Right cardiac atrium (tissue), 5 donors: ENCODE results near the gene SMARCE1. TPM values are rescaled to one million over a fixed set of nuclear protein-coding genes. Genes with fewer than 3 reads are reported as not detected.

ENCODE experiments used
- ATAC-seq, 2 donors: fragments of 200-7000 bp; cut with Tn5 transposase; one replicate each; pipeline versions ENCODE4 v1.8.0 to v1.9.1; 2020; ENCODE audit warnings: moderate library complexity in 2 of 2, mild to moderate bottlenecking in 1 of 2
- DNase-seq, 3 donors: peaks; one replicate each; pipeline ENCODE4 v3.0.0-alpha.2; 2020
- H3K27ac ChIP-seq: one replicate; pipeline ENCODE4 v1.5.1; 2013; ENCODE audit warnings: mild to moderate bottlenecking, low read length, control low read depth, moderate library complexity
- H3K27me3 ChIP-seq: one replicate; pipeline ENCODE4 v1.6.1; 2013; ENCODE audit not compliant: control insufficient read depth, insufficient read depth
- H3K4me1 ChIP-seq: one replicate; pipeline ENCODE4 v1.6.1; 2013; ENCODE audit warnings: low read length; ENCODE audit not compliant: control insufficient read depth, insufficient read depth
- H3K4me3 ChIP-seq: one replicate; pipeline ENCODE4 v1.5.1; 2013; ENCODE audit warnings: low read length, control low read depth
- H3K9me3 ChIP-seq: one replicate; pipeline ENCODE4 v1.6.1; 2013; ENCODE audit warnings: low read length; ENCODE audit not compliant: control insufficient read depth
- WGBS: extraction: QIAGEN DNeasy Blood & Tissue Kit; methylation state at CpG from one replicate; pipeline ENCODE4 v1.1.7; 2013; 5-methylcytosine and 5-hydroxymethylcytosine counted together
- intact Hi-C, 4 donors: fragments of 100-400 bp; cut with DNase I; formaldehyde crosslinking; loops; one replicate each; pipeline versions ENCODE4 v1.11.0 to v1.14.0; 2022 to 2023
- polyA plus RNA-seq: library from polyadenylated mRNA; stranded (reverse); fragments of 200-250 nt; gene quantifications from one replicate; pipeline ENCODE4 v1.2.3, GENCODE V29; 2013
- total RNA-seq, 4 donors: library from RNA; stranded (reverse); fragmentation: NEBNext Ultra II Directional; extraction: Animal tissue kit (Norgen Biotek cat#: 25700); gene quantifications; one replicate each; pipeline ENCODE4 v1.2.1, GENCODE V29; 2021
- donor health status: healthy with polysubstance abuse.
- donor health status: DM: no; HTN: yes; CAD: no.
- donor health status: DM: no; HTN: no; CAD: no.
- donor health status: DM: no; HTN: yes; CAD: no; lungs with severe emphysema.
- donor health status: DM: yes; HTN: yes; CAD: no.

SMARCE1 gene
- total and polyA plus RNA-seq, 5 donors: 51.8 to 72.0 (median 71.0) TPM

- Histone ChIP-seq H3K4me3 (no peak overlapping the region), H3K27me3 (no peaks in the 10 kb centered on the region), H3K4me1 (no peaks in the 10 kb centered on the region), H3K9me3 (no peaks in the 10 kb centered on the region), H3K27ac (no peak overlapping the region)
- ATAC-seq: no peak
- intact Hi-C loops: loop anchor here in 1 of 4 donors (10.0 kb wide), 1 partner anchor 184 kb away; the partner anchor contains the start of gene KRT28
- 77% methylated on average over 2 of the region's 2 CpGs for WGBS
- DNase-seq: no peak
Observed at GRCh38 chr17:40610359-40610758, 37.3 kb downstream of the SMARCE1 start.

GRCh38 chr17:40608061-40608581 is 39.5 kb downstream of the SMARCE1 start:
- no peak for ATAC-seq
- Histone ChIP-seq H3K4me3 (no peak overlapping the region), H3K4me1 (no peaks in the 10 kb centered on the region), H3K27ac (no peak overlapping the region), H3K9me3 (no peaks in the 10 kb centered on the region), H3K27me3 (no peaks in the 10 kb centered on the region)
- 74% methylated on average over 6 of the region's 6 CpGs for WGBS
- intact Hi-C loops: no loop called here
- no peak for DNase-seq

GRCh38 chr17:40607641-40608040 is 40.0 kb downstream of the SMARCE1 start:
- intact Hi-C loops: no loop called here
- Histone ChIP-seq H3K27ac (no peak overlapping the region), H3K27me3 (no peaks in the 10 kb centered on the region), H3K9me3 (no peaks in the 10 kb centered on the region), H3K4me3 (no peak overlapping the region), H3K4me1 (no peaks in the 10 kb centered on the region)
- ATAC-seq (no peak), DNase-seq (no peak)
- 77% methylated on average over 5 of the region's 5 CpGs for WGBS

- H3K9me3 ChIP-seq: no peaks in the 10 kb centered on the region
Observed at GRCh38 chr17:40606548-40607353, 40.9 kb downstream of the SMARCE1 start.

GRCh38 chr17:40605306-40605705 is 42.3 kb downstream of the SMARCE1 start:
- H3K4me1 ChIP-seq: no peaks in the 10 kb centered on the region
- H3K27me3 ChIP-seq: no peaks in the 10 kb centered on the region
- 81% methylated on average over 6 of the region's 6 CpGs for WGBS
- H3K9me3 ChIP-seq: no peaks in the 10 kb centered on the region
- DNase-seq: no peak
- intact Hi-C loops: no loop called here
- ATAC-seq: no peak
- H3K4me3 ChIP-seq: no peak overlapping the region
- H3K27ac ChIP-seq: no peak overlapping the region

More at GRCh38 chr17:40606548-40607353, 40.9 kb downstream of the SMARCE1 start:
- intact Hi-C loops: no loop called here
- H3K4me1 ChIP-seq: no peaks in the 10 kb centered on the region
- no peak for ATAC-seq
- WGBS: 64% methylated on average over 10 of the region's 10 CpGs
- H3K27me3 ChIP-seq: no peaks in the 10 kb centered on the region
- H3K4me3 ChIP-seq: no peak overlapping the region
- DNase-seq: no peak
- no peak overlapping the region for H3K27ac ChIP-seq

- H3K27ac ChIP-seq: no peak overlapping the region
- H3K9me3 ChIP-seq: no peaks in the 10 kb centered on the region
- no peaks in the 10 kb centered on the region for H3K4me1 ChIP-seq
- H3K4me3 ChIP-seq: no peak overlapping the region
- ATAC-seq (no peak), DNase-seq (no peak)
- WGBS: 87% methylated on average over 8 of the region's 8 CpGs
- H3K27me3 ChIP-seq: no peaks in the 10 kb centered on the region
- intact Hi-C loops: no loop called here
Observed at GRCh38 chr17:40604327-40605080, 43.1 kb downstream of the SMARCE1 start.

GRCh38 chr17:40602445-40603443 is 44.9 kb downstream of the SMARCE1 start:
- Histone ChIP-seq H3K4me3 (no peak overlapping the region), H3K4me1 (no peaks in the 10 kb centered on the region), H3K27me3 (no peaks in the 10 kb centered on the region), H3K9me3 (no peaks in the 10 kb centered on the region), H3K27ac (no peak overlapping the region)
- no peak for ATAC-seq
- DNase-seq: no peak
- intact Hi-C loops: no loop called here
- 85% methylated on average over 22 of the region's 22 CpGs for WGBS

- intact Hi-C loops: no loop called here
- 63% methylated on average over 8 of the region's 8 CpGs for WGBS
- ATAC-seq (no peak), DNase-seq (no peak)
- no peak overlapping the region for H3K4me3 ChIP-seq
- H3K27ac ChIP-seq: no peak overlapping the region
- no peaks in the 10 kb centered on the region for H3K27me3 ChIP-seq
- no peaks in the 10 kb centered on the region for H3K4me1 ChIP-seq
- H3K9me3 ChIP-seq: no peaks in the 10 kb centered on the region
Observed at GRCh38 chr17:40600486-40601046, 47.1 kb downstream of the SMARCE1 start.

- DNase-seq: no peak
Observed at GRCh38 chr17:40599468-40599763, 48.2 kb downstream of the SMARCE1 start.

More at GRCh38 chr17:40599468-40599763, 48.2 kb downstream of the SMARCE1 start:
- 74% methylated on average over 7 of the region's 7 CpGs for WGBS
- intact Hi-C loops: no loop called here
- Histone ChIP-seq H3K4me1 (no peaks in the 10 kb centered on the region), H3K27me3 (no peaks in the 10 kb centered on the region), H3K9me3 (no peaks in the 10 kb centered on the region), H3K4me3 (no peak overlapping the region), H3K27ac (no peak overlapping the region)
- no peak for ATAC-seq
